Fibroblast of the aortic adventitia (primary cell): ENCODE data around the gene DLX3. TPM values are rescaled to one million over a fixed set of nuclear protein-coding genes. Genes with fewer than 3 reads are reported as not detected.

Experiments
- DNase-seq: peaks from one replicate; pipeline ENCODE4 v3.0.0-alpha.2; 2010; ENCODE audit warnings: low read depth
- H3K4me3 ChIP-seq: 2 replicates; pipeline ENCODE4 v1.5.1; 2011; ENCODE audit warnings: low read depth, mild to moderate bottlenecking, control low read depth, low read length, moderate library complexity
- CTCF ChIP-seq: IDR thresholded peaks from 2 replicates; pipeline ENCODE4 v1.5.1; 2011; ENCODE audit warnings: mild to moderate bottlenecking, low read length, control low read depth, inconsistent platforms; ENCODE audit not compliant: insufficient read depth
- total RNA-seq: library from RNA; depleted of rRNA; stranded (reverse); fragments of >200 nt; gene quantifications from 2 replicates; pipeline ENCODE4 v1.2.3, GENCODE V29; 2012; ENCODE audit warnings: low replicate concordance

The DLX3 gene
- total RNA-seq, 1 donor, result not detected

GRCh38 chr17:49964769-49965523 is 30.1 kb downstream of the DLX3 start:
- TF ChIP-seq CTCF, result no peak
- DNase-seq, result no peak
- H3K4me3 ChIP-seq, result no peak overlapping the region

- DNase-seq, result no peak
- no peak for TF ChIP-seq CTCF
- H3K4me3 ChIP-seq, result no peak overlapping the region
These were observed 30.7 kb downstream of the DLX3 start for GRCh38 chr17:49964303-49964768.

DNA sequence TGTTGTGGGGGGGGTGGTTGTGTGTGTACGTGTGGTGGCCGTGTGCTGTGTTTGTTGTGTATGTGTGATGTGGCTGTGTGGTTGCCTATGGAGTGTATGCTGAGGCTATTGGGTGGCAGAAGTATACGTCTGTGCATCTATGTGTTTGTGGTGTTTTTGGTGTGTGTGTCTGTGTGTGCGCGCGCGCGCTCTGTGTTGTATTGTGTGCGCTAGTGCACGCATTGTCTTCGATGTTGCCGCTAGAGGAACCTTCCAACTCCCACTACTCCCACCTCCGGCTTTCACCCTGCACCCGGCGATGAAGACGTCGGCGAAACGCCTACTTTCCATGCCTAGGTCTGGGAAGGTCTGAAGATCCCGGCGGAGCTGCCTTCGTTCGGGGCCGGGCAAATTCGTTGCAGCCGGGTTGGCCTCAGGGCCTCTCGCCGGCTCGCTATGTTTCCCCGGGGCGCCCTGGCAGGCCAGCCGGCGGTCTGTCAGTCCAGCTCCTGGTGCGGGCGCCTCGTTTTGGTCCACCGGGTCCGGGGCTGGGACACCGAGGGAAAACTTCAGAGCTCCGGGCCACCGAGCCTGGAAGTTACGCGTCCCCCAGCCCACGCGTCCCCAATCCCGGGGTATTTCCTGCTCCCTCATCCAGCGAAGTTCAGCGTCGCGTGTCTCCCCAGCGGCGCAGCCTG is 31.3 kb downstream of the DLX3 start:
- no peak for DNase-seq
- TF ChIP-seq CTCF, result no peak
- H3K4me3 ChIP-seq, result no peak overlapping the region

DNA sequence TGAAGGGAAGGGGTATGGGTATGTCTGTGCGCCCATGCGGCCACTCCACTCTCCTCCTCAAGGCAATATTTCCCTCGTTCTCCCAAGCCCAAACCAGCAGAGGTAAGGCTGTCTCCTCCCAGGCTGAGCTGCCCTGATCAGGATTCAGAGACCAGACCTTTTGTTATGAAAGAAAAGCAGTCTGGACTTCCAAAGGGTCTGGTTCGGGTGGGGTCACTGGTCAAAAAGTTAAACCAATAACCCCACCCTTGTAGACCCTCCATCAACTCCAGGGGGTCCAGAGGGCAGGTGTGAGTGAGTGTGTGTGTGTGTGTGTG is 31.8 kb downstream of the DLX3 start:
- H3K4me3 ChIP-seq, result no peak overlapping the region
- no peak for TF ChIP-seq CTCF
- DNase-seq, result no peak

DNA sequence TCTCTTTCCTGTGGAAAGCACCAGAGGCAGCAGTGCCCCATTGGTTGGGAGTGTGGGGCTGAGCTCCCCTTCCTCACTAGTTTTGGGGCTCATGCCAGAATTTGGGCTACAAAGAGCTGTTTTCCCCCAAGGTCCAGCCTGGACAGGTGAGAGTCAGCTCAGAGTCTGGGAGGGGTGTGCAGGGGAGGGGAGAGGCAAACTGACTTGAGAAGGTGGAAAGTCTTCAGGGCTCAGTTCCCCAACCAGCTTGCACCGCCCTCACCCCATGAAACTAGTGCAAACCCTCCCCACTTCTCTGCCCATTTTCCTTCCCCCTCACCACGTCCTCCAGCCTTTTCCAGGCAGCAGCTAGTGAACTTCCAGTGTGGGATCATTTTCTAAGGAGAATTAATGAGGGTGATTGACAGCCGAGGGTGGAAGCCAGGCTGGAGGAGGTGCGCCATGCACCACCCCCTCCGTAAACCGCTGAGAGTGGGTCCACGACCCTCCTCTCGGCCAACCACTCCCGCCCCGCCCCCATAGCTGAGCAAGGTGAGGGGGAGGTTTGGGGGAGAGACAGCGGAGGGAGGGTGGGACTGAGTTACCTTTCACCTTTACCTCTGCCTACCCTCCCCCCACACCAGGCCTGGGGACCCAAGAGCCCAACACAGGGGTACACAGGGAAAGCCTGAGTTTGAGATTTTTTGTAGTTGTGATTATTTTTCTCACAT is 32.3 kb downstream of the DLX3 start:
- no peak for TF ChIP-seq CTCF
- no peak for DNase-seq
- H3K4me3 ChIP-seq, result no peak overlapping the region

DNA sequence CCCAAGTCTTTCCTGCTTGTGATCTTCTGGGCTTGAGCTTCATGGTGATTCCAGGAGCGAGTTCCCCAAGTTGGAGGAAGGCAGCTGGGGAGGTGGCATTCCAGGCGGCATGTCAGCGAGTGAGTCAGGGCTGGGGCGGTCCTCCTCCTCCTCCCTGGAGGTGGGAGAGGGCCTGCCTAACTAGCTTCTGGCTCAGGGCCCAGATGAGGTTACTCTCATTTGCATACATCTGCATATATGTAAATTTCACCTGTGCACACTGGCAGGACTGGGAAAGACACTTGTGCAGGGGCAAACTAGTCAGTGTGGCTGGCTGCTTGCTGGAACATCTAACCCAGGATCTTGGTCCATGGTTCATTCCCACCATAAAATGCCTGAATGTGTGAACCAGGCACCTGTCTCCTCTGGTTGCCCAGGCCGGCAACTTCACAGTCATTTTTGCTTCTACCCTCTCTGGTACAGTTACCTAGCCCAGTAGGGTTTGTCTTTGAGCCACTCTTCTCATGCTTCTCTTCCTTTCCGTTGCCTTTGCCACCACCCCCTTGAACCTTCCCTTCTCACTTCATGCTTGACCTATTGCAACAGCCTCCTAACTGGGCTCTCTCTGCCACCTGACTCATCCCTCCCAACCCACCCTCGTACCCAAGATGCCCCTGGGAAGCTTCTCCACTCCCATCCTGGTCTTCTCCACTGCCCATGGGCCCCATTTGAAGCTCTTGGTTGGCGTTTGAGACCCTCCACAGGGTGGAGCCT is 35.7 kb downstream of the DLX3 start:
- H3K4me3 ChIP-seq, result no peak overlapping the region
- TF ChIP-seq CTCF, result no peak
- DNase-seq, result no peak
